Stimulated activated CD4-positive, alpha-beta T cell treated with anti-CD3 and anti-CD28 coated beads, Interleukin-2, amount 100 ng/mL, for 24 hours (primary cell): Measurements from ENCODE around the gene MUC7.
"Not testable (repeated sequence)": the region's sequence is repeated elsewhere in the genome, so short reads cannot be mapped to it uniquely, and the experiment has no call there.

Experiments used
- DNase-seq, 2 donors: peaks; one replicate each; pipeline ENCODE4 v3.0.0-alpha.2; 2020

MUC7 gene

GRCh38 chr4:70471897-70472296 lies at the start of gene MUC7:
Gene MUC7, plus strand, starts transcription at chr4:70472197. Its CDS starts 1,825 bp downstream, at chr4:70474022.
- DNase-seq = no peak

- no peak for DNase-seq
These were observed 46.7 kb upstream of the MUC7 start for GRCh38 chr4:70425306-70425705.

GRCh38 chr4:70426789-70427188 lies 45.2 kb upstream of the MUC7 start:
- no peak for DNase-seq

GRCh38 chr4:70437197-70437596 lies 34.8 kb upstream of the MUC7 start:
- no peak for DNase-seq

GRCh38 chr4:70442474-70442873 lies 29.5 kb upstream of the MUC7 start:
- DNase-seq = no peak

GRCh38 chr4:70443329-70443728 lies 28.7 kb upstream of the MUC7 start:
- DNase-seq = no peak

- DNase-seq = no peak
These were observed 22.8 kb upstream of the MUC7 start for GRCh38 chr4:70449220-70449619.

- no peak for DNase-seq
These were observed 19.1 kb upstream of the MUC7 start for GRCh38 chr4:70452946-70453345.

GRCh38 chr4:70463335-70463734 lies 8.7 kb upstream of the MUC7 start:
- no peak for DNase-seq

GRCh38 chr4:70473679-70474078 lies 1.7 kb downstream of the MUC7 start:
- no peak for DNase-seq

GRCh38 chr4:70488748-70489147 lies 16.8 kb downstream of the MUC7 start:
- DNase-seq = no peak

- DNase-seq = no peak
These were observed 24.2 kb downstream of the MUC7 start for GRCh38 chr4:70496231-70496630.

- not testable (repeated sequence) for DNase-seq
These were observed 29.8 kb downstream of the MUC7 start for GRCh38 chr4:70501838-70502237.

- DNase-seq = no peak
These were observed 32.7 kb downstream of the MUC7 start for GRCh38 chr4:70504733-70505132.

GRCh38 chr4:70505151-70505748 lies 33.3 kb downstream of the MUC7 start:
- DNase-seq = peak; percentile 60 to 69

GRCh38 chr4:70508801-70509200 lies 36.8 kb downstream of the MUC7 start:
- no peak for DNase-seq

GRCh38 chr4:70511365-70511764 lies 39.4 kb downstream of the MUC7 start:
- no peak for DNase-seq

GRCh38 chr4:70515367-70516250 lies 43.6 kb downstream of the MUC7 start:
- no peak for DNase-seq

GRCh38 chr4:70518269-70518668 lies 46.3 kb downstream of the MUC7 start, which contains the start of gene AMTN:
Gene AMTN, plus strand, starts transcription at chr4:70518569. Its CDS starts 209 bp downstream, at chr4:70518778.
- DNase-seq = no peak

GRCh38 chr4:70518716-70519115 lies 46.7 kb downstream of the MUC7 start:
- no peak for DNase-seq

- DNase-seq = no peak
These were observed 50.6 kb downstream of the MUC7 start for GRCh38 chr4:70522626-70523025.

GRCh38 chr4:70530997-70531396 lies 59.0 kb downstream of the MUC7 start:
- DNase-seq = no peak

- DNase-seq = no peak
These were observed 60.0 kb downstream of the MUC7 start for GRCh38 chr4:70531981-70532380.
